Spleen (tissue), 11 donors: ENCODE results near the gene BTK. TPM values are rescaled to one million over a fixed set of nuclear protein-coding genes. Genes with fewer than 3 reads are reported as not detected.

Source experiments
- DNase-seq: peaks from one replicate; pipeline ENCODE4 v3.0.0-alpha.2; 2020
- H3K27ac ChIP-seq, 8 donors: fragments of 200-600 bp; sonication (generic) in 7 of 8; 1 replicate in 4 of 8; 2 replicates in 4 of 8; pipeline versions ENCODE4 v1.5.0 to v1.8.0; 2016 to 2021; ENCODE audit warnings: inconsistent platforms in 4 of 8, mild to moderate bottlenecking in 4 of 8, moderate library complexity in 1 of 8
- H3K27me3 ChIP-seq, 7 donors: fragments of 200-600 bp; sonication (generic) in 6 of 7; replicated peaks in 1 of 7; 1 replicate in 4 of 7; 2 replicates in 3 of 7; pipeline versions ENCODE4 v1.5.0 to v1.8.0; 2016 to 2021; ENCODE audit warnings: inconsistent platforms in 3 of 7, mild to moderate bottlenecking in 1 of 7
- H3K36me3 ChIP-seq, 6 donors: fragments of 200-600 bp; sonication (generic) in 5 of 6; 1 replicate in 4 of 6; 2 replicates in 2 of 6; pipeline versions ENCODE4 v1.5.0 to v1.8.0; 2016 to 2021; ENCODE audit warnings: inconsistent platforms in 2 of 6
- H3K4me1 ChIP-seq, 6 donors: fragments of 200-600 bp; sonication (generic) in 5 of 6; 1 replicate in 3 of 6; 2 replicates in 3 of 6; pipeline versions ENCODE4 v1.5.0 to v1.8.0; 2016 to 2021; ENCODE audit warnings: inconsistent platforms in 3 of 6
- H3K4me3 ChIP-seq, 8 donors: fragments of 200-600 bp; sonication (generic) in 7 of 8; 1 replicate in 4 of 8; 2 replicates in 4 of 8; pipeline versions ENCODE4 v1.5.0 to v1.8.0; 2016 to 2021; ENCODE audit warnings: inconsistent platforms in 4 of 8, mild to moderate bottlenecking in 4 of 8, moderate library complexity in 2 of 8
- H3K9me3 ChIP-seq, 8 donors: fragments of 200-600 bp; sonication (generic) in 7 of 8; 1 replicate in 4 of 8; 2 replicates in 4 of 8; pipeline versions ENCODE4 v1.5.0 to v1.8.0; 2016 to 2021; ENCODE audit warnings: inconsistent platforms in 4 of 8
- CTCF ChIP-seq, 11 experiments: fragments of 200-600 bp in 7 of 11; fragments of 450-650 bp in 4 of 11; sonication (generic) in 4 of 11; IDR thresholded peaks in 8 of 11; conservative IDR thresholded peaks in 3 of 11; 1 replicate in 7 of 11; 2 replicates in 4 of 11; pipeline versions ENCODE4 v1.4.0 to v1.8.0; 2016 to 2021; ENCODE audit warnings: antibody characterized with exemption in 11 of 11, inconsistent platforms in 4 of 11, mild to moderate bottlenecking in 1 of 11
- POLR2A ChIP-seq, 3 donors: fragments of 450-650 bp; IDR thresholded peaks; one replicate each; pipeline ENCODE4 v1.5.1; 2017; ENCODE audit warnings: antibody characterized with exemption in 3 of 3, mild to moderate bottlenecking in 1 of 3
- POLR2AphosphoS5 ChIP-seq, 3 donors: sonication (generic); formaldehyde crosslinking; IDR thresholded peaks; one replicate each; pipeline ENCODE4 v1.5.1; 2017; ENCODE audit warnings: antibody characterized with exemption in 3 of 3
- WGBS, 5 donors: extraction: QIAGEN DNeasy Blood & Tissue Kit in 3 of 5; methylation state at CpG; one replicate each; pipeline versions ENCODE4 v1.1.5 to v1.1.7; 2013 to 2018; 5-methylcytosine and 5-hydroxymethylcytosine counted together
- intact Hi-C: fragments of 100-400 bp; cut with DNase I; formaldehyde crosslinking; loops from one replicate; pipeline ENCODE4 v1.15.0; 2023; ENCODE audit warnings: low total_unique reads
- polyA plus RNA-seq, 3 donors: library from polyadenylated mRNA; stranded (reverse); fragments of 200-250 nt; gene quantifications; one replicate each; pipeline ENCODE4 v1.2.1, GENCODE V29; 2013
- total RNA-seq, 7 donors: library from RNA; depleted of rRNA in 3 of 7; stranded (reverse); fragments of >200 nt in 3 of 7; fragmentation: NEBNext Ultra II Directional in 4 of 7; extraction: Animal tissue kit (Norgen Biotek cat#: 25700) in 4 of 7; gene quantifications; one replicate each; pipeline versions ENCODE4 v1.1.0 to v1.2.1, GENCODE V29; 2016 to 2021
- donor health status: healthy with polysubstance abuse.
- donor health status: DM: no; HTN: no; CAD: no; lungs with moderate emphysema.
- donor health status: DM: no; HTN: no; CAD: no.
- donor health status: Bipolar disorder and iron deficiency.
- donor health status: healthy.
- donor health status: DM: no; HTN: no; CAD: no.
- donor health status: DM: yes; HTN: yes; CAD: no.

BTK gene
- total and polyA plus RNA-seq, 10 donors: 70.7 to 139 (median 82.6) TPM

- no peaks in the 10 kb centered on the region for H3K27me3 ChIP-seq
- H3K9me3 ChIP-seq: no peaks in the 10 kb centered on the region
- peaks cover 0 to 46% (median 19%) of the 10 kb centered on the region in 6 donors for H3K4me1 ChIP-seq
- TF ChIP-seq CTCF (IDR thresholded peaks at IDR 0.05 in 8 of 11, conservative IDR thresholded peaks at IDR 0.05 in 3 of 11) (no peak), POLR2A (IDR thresholded peaks at IDR 0.05) (no peak), POLR2AphosphoS5 (IDR thresholded peaks at IDR 0.05) (no peak)
- no peak overlapping the region for H3K4me3 ChIP-seq
- 81 to 90% (median 83%) methylated on average over 11 of the region's 11 CpGs for WGBS, 5 donors
- intact Hi-C loops: no loop called here
- H3K36me3 ChIP-seq: peaks cover 0 to 57% (median 3%) of the 10 kb centered on the region in 6 donors
- H3K27ac ChIP-seq: no peak overlapping the region
- DNase-seq: no peak
Measured at GRCh38 chrX:101393530-101394305, 7.7 kb upstream of the BTK start.

- Histone ChIP-seq H3K27ac (peak overlapping the region in 7 of 8 donors; percentile 54 to 84 (median 79)), H3K4me3 (peak overlapping the region; percentile 34 to 75 (median 48)), H3K36me3 (peaks cover 0 to 39% (median 3%) of the 10 kb centered on the region in 6 donors), H3K27me3 (no peaks in the 10 kb centered on the region), H3K9me3 (no peaks in the 10 kb centered on the region), H3K4me1 (peaks cover 0 to 47% (median 19%) of the 10 kb centered on the region in 6 donors)
- no peak for DNase-seq
- intact Hi-C loops: no loop called here
- WGBS, 5 donors: 41 to 56% (median 55%) methylated on average over 6 of the region's 6 CpGs
- TF ChIP-seq POLR2A (IDR thresholded peaks at IDR 0.05): no peak
- TF ChIP-seq POLR2AphosphoS5 (IDR thresholded peaks at IDR 0.05): no peak
- TF ChIP-seq CTCF (IDR thresholded peaks at IDR 0.05 in 8 of 11, conservative IDR thresholded peaks at IDR 0.05 in 3 of 11): no peak
Measured at GRCh38 chrX:101391831-101392230, 5.8 kb upstream of the BTK start.

- peaks cover 0 to 29% (median 2%) of the 10 kb centered on the region in 6 donors for H3K36me3 ChIP-seq
- peaks cover 0 to 52% (median 19%) of the 10 kb centered on the region in 6 donors for H3K4me1 ChIP-seq
- no peaks in the 10 kb centered on the region for H3K9me3 ChIP-seq
- intact Hi-C loops: no loop called here
- peak within 1 kb of the TSS; percentile 48 to 84 (median 76) for H3K27ac ChIP-seq
- peak; percentile 96 for DNase-seq
- no peaks in the 10 kb centered on the region for H3K27me3 ChIP-seq
- 0 to 47% (median 0%) methylated on average over 30 to 47 of the region's 47 CpGs for WGBS, 5 donors
- peak within 1 kb of the TSS; percentile 34 to 75 (median 48) for H3K4me3 ChIP-seq
- TF ChIP-seq CTCF (IDR thresholded peaks at IDR 0.05 in 8 of 11, conservative IDR thresholded peaks at IDR 0.05 in 3 of 11) (peak; percentile 52 to 82 (median 70)), POLR2A (IDR thresholded peaks at IDR 0.05) (peak in 2 of 3 donors; percentile 62 to 64), POLR2AphosphoS5 (IDR thresholded peaks at IDR 0.05) (peak; percentile 80 to 98 (median 91))
Measured at GRCh38 chrX:101390664-101391525, 4.9 kb upstream of the BTK start, which contains the start of gene RPL36A. TSS of gene RPL36A (plus strand) at chrX:101391011. CDS start at chrX:101391044, 33 bp downstream.
